Measurements from ENCODE around the gene ADGRA3. TPM values are rescaled to one million over a fixed set of nuclear protein-coding genes. Genes with fewer than 3 reads are reported as not detected.

The ADGRA3 gene
- total RNA-seq, 1 experiment from 2014 or later: 57.5 TPM

- ChIA-PET POLR2A (ENCODE audit: low non-redundant PET) (no interaction called here), CTCF (no interaction called here)
- H3K27ac ChIP-seq (ENCODE audit: low read depth, low read length, poor library complexity, severe bottlenecking): no peak overlapping the region
- H3K4me3 ChIP-seq (ENCODE audit: low read depth, low read length, poor library complexity, severe bottlenecking): no peak overlapping the region
- no peaks in the 10 kb centered on the region for H3K9me3 ChIP-seq (ENCODE audit: low read depth, low read length, poor library complexity, severe bottlenecking)
- H3K4me1 ChIP-seq (ENCODE audit: insufficient read depth, low read length, poor library complexity, severe bottlenecking): peaks cover 33% of the 10 kb centered on the region
- TF ChIP-seq CTCF (conservative IDR thresholded peaks at IDR 0.05; ENCODE audit: low read depth, low read length): no peak
- TF ChIP-seq EZH2 (IDR thresholded peaks at IDR 0.05; ENCODE audit: borderline replicate concordance, low read depth, low read length, poor library complexity, severe bottlenecking): no peak
- no peaks in the 10 kb centered on the region for H3K36me3 ChIP-seq (ENCODE audit: insufficient read depth, low read length, poor library complexity, severe bottlenecking)
- BruUV-seq (replicated peaks): no TSS peak
- intact Hi-C loops (cut with micrococcal nuclease; ENCODE audit: unreplicated experiment): no loop called here
- H3K27me3 ChIP-seq (replicated peaks; ENCODE audit: insufficient read depth, low read depth, low read length, poor library complexity): no peaks in the 10 kb centered on the region
- peak; percentile 49 for DNase-seq (ENCODE audit: low spot score)
Observed at GRCh38 chr4:22510750-22511149, 5.1 kb downstream of the ADGRA3 start.

- BruUV-seq (replicated peaks): no TSS peak
- DNase-seq (ENCODE audit: low spot score): no peak
- Histone ChIP-seq H3K9me3 (ENCODE audit: low read depth, low read length, poor library complexity, severe bottlenecking) (no peaks in the 10 kb centered on the region), H3K27ac (ENCODE audit: low read depth, low read length, poor library complexity, severe bottlenecking) (no peak overlapping the region), H3K36me3 (ENCODE audit: insufficient read depth, low read length, poor library complexity, severe bottlenecking) (no peaks in the 10 kb centered on the region), H3K4me1 (ENCODE audit: insufficient read depth, low read length, poor library complexity, severe bottlenecking) (peaks cover 47% of the 10 kb centered on the region), H3K4me3 (ENCODE audit: low read depth, low read length, poor library complexity, severe bottlenecking) (no peak overlapping the region), H3K27me3 (replicated peaks; ENCODE audit: insufficient read depth, low read depth, low read length, poor library complexity) (no peaks in the 10 kb centered on the region)
- no peak for TF ChIP-seq EZH2 (IDR thresholded peaks at IDR 0.05; ENCODE audit: borderline replicate concordance, low read depth, low read length, poor library complexity, severe bottlenecking)
- TF ChIP-seq CTCF (conservative IDR thresholded peaks at IDR 0.05; ENCODE audit: low read depth, low read length): no peak
- ChIA-PET CTCF (no interaction called here), POLR2A (ENCODE audit: low non-redundant PET) (no interaction called here)
- intact Hi-C loops (cut with micrococcal nuclease; ENCODE audit: unreplicated experiment): no loop called here
Observed at GRCh38 chr4:22508376-22508775, 7.5 kb downstream of the ADGRA3 start.

- peaks cover 41% of the 10 kb centered on the region for H3K4me1 ChIP-seq (ENCODE audit: insufficient read depth, low read length, poor library complexity, severe bottlenecking)
- H3K27ac ChIP-seq (ENCODE audit: low read depth, low read length, poor library complexity, severe bottlenecking): no peak overlapping the region
- POLR2A ChIA-PET (ENCODE audit: low non-redundant PET): no interaction called here
- BruUV-seq (replicated peaks): no TSS peak
- DNase-seq (ENCODE audit: low spot score): no peak
- no peaks in the 10 kb centered on the region for H3K9me3 ChIP-seq (ENCODE audit: low read depth, low read length, poor library complexity, severe bottlenecking)
- no peaks in the 10 kb centered on the region for H3K36me3 ChIP-seq (ENCODE audit: insufficient read depth, low read length, poor library complexity, severe bottlenecking)
- TF ChIP-seq CTCF (conservative IDR thresholded peaks at IDR 0.05; ENCODE audit: low read depth, low read length) (no peak), EZH2 (IDR thresholded peaks at IDR 0.05; ENCODE audit: borderline replicate concordance, low read depth, low read length, poor library complexity, severe bottlenecking) (no peak)
- H3K4me3 ChIP-seq (ENCODE audit: low read depth, low read length, poor library complexity, severe bottlenecking): no peak overlapping the region
- H3K27me3 ChIP-seq (replicated peaks; ENCODE audit: insufficient read depth, low read depth, low read length, poor library complexity): no peaks in the 10 kb centered on the region
- CTCF ChIA-PET: interaction anchor here (1.0 kb wide), 1 partner anchor 10 kb away, joined by 6 read pairs; no protein-coding TSS in a partner anchor
- intact Hi-C loops (cut with micrococcal nuclease; ENCODE audit: unreplicated experiment): no loop called here
Observed at GRCh38 chr4:22504922-22505321, 10.9 kb downstream of the ADGRA3 start.

Data from A673 (cell line).